ENCODE data around the gene PRPF39.
"Not testable (repeated sequence)": the region's sequence is repeated elsewhere in the genome, so short reads cannot be mapped to it uniquely, and the experiment has no call there.

The PRPF39 gene

DNA sequence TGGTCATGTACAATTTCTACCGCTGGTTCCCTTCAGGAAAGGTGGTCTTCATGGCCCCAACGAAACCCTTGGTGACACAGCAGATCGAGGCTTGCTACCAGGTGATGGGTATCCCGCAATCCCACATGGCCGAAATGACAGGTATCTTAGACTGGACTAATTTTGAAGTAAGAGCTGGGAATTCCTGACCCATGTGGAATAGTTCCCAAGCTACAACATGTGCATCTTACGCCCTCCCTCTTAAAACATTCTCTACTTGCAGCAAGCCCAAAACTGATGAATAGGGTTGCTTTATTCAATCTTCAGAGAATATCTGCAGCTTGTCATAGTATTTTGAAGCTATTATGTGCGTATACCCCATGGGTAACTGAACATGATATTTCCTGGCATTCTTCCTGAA lies 52.5 kb downstream of the PRPF39 start:
- H3K27ac ChIP-seq, result peak overlapping the region; percentile 92
- TF ChIP-seq, protein P1, sequence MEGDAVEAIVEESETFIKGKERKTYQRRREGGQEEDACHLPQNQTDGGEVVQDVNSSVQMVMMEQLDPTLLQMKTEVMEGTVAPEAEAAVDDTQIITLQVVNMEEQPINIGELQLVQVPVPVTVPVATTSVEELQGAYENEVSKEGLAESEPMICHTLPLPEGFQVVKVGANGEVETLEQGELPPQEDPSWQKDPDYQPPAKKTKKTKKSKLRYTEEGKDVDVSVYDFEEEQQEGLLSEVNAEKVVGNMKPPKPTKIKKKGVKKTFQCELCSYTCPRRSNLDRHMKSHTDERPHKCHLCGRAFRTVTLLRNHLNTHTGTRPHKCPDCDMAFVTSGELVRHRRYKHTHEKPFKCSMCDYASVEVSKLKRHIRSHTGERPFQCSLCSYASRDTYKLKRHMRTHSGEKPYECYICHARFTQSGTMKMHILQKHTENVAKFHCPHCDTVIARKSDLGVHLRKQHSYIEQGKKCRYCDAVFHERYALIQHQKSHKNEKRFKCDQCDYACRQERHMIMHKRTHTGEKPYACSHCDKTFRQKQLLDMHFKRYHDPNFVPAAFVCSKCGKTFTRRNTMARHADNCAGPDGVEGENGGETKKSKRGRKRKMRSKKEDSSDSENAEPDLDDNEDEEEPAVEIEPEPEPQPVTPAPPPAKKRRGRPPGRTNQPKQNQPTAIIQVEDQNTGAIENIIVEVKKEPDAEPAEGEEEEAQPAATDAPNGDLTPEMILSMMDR (conservative IDR thresholded peaks at IDR 0.05), result no peak

DNA sequence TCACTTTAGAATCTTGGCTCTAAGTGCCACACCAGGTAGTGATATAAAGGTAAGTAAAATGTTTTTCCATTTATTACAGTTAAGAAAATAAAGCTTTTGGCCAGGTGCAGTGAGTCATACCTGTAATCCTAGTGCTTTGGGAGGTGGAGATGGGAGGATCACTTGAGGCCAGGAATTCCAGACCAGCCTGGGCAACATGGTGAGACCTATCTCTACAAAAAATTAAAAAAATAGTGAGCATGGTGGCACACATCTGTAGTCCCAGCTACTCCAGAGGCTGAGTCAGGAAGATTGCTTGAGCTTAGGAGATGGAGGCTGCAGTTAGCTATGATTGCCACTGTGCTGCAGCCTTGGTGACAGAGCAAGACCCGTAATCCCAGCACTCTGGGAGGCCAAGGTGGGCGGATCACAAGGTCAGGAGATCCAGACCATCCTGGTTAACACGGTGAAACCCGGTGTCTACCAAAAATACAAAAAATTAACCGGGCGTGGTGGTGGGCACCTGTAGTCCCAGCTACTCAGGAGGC lies 56.8 kb downstream of the PRPF39 start:
- TF ChIP-seq, protein P1 (conservative IDR thresholded peaks at IDR 0.05), result no peak
- no peak overlapping the region for H3K27ac ChIP-seq

DNA sequence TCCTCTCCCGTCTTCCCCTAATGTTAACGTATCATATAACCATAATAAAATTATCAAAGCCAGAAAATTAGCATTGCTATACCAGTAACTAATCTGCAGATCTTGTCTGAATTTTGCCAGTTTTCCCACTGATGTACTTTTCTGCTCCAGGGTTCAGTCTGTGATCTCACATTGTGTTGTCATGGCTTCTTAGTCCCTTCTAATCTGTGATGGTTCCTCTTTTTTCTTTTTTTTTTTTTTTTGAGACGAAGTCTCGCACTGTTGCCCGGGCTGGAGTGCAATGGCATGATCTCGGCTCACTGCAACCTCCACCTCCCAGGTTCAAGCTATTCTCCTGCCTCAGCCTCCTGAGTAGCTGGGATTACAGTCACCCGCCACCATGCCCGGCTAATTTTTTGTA lies 58.2 kb downstream of the PRPF39 start:
- H3K27ac ChIP-seq, result not testable (repeated sequence)

DNA sequence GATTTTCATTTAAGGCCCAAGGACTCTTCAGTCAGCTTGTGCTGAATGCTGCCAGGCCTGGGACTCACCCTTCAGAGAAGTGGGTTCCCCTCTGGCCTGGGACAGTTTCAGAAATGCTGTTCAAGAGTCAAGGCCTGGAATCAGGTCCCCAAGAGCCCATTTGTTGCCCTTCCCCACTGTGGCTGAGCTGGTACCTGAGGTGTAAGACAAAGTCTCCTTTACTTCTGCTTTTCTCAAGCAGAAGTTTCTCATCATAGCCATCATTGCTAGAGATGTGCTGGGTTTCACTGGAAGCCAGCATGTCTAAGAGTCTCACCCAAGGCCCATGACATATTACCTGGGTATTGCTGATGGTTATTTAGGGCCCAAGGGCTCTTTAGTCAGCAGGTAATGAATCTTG lies 60.7 kb downstream of the PRPF39 start:
- H3K27ac ChIP-seq, result no peak overlapping the region
- TF ChIP-seq, protein P1 (conservative IDR thresholded peaks at IDR 0.05), result no peak

DNA sequence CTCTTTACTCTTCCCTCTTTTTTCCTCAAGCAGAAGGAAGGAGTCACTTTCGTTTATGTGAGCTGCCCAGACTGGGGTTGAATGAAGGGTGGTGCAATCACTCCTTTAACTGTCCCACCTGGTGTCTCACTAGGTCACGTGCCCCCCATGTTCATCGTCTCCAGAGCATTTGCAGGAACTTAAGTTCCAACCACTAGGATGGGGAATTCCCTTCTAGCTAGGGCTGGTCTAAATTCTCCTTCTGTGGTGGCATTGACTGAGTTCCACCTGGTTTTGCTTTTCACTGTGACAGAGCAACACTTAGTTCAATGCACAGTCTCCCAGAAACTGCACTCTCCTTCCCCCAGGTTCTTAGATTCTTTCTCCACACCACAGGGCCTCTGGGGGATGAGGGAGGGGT lies 61.3 kb downstream of the PRPF39 start:
- TF ChIP-seq, protein P1 (conservative IDR thresholded peaks at IDR 0.05), result no peak
- H3K27ac ChIP-seq, result no peak overlapping the region

DNA sequence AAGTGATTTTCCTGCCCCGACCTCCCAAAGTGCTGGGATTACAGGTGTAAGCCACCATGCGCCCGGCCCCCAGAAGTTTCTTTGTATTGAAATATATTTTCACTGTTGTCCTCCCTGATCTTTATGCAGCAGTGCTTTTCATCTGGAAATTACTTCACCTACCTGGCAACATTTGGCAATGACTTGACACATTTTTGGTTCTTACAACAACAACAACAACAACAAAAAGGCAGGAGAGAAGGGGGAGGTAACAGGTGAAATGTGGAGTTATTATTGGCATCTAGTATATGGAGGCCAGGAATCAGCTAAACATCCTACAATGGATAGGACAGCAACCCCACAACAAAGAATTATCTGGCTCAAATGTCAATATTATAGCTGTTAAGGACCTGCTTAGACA lies 65.7 kb downstream of the PRPF39 start:
- no peak overlapping the region for H3K27ac ChIP-seq
- TF ChIP-seq, protein P1 (conservative IDR thresholded peaks at IDR 0.05), result no peak

DNA sequence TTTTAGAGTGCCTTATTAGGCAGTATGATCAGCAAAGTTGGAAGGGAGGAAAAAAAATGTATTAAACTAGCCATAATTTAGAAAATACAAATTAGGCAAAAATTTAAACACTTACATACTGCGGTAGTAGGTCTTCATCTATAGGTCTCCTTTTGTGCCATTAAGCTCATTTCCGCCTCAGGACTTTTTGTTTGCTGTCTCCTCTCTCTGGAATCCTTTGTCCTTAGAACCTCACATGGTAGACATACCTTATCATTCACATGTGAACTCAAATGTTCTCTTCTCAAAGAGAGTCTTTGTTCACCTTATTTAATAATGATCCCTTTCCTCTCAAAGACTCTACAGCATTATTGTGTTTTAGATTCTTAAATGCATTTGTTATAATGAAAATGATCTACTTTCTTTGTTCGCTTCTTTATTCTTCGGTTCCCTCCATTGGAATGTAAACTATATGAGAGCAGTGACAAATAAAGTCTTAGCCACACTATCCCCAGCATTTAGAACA lies 66.5 kb downstream of the PRPF39 start:
- TF ChIP-seq, protein P1 (conservative IDR thresholded peaks at IDR 0.05), result no peak

DNA sequence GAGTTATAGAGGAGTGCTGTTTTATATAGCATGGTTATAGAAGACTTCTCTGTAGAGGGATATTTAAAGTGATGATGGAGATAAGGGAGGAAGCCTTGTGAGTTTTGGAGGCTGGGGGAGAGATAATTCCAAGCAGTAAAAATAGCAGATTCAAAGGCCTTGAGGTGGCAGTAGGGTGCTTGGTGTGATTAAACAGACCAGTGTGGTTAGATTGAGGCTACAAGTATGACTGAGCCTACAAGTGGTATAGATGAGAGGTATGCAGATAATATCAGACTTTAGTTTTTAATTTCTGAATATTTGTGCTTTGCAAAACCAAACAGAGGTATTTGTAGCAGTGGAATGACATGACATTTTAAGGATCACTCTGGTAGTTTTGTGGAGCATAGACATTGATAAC lies 72.2 kb downstream of the PRPF39 start:
- no peak overlapping the region for H3K27ac ChIP-seq
- TF ChIP-seq, protein P1 (conservative IDR thresholded peaks at IDR 0.05), result no peak

More for the DNA sequence above, 66.5 kb downstream of the PRPF39 start:
- H3K27ac ChIP-seq, result no peak overlapping the region

Data from VCaP (cell line).